Measurements from ENCODE around the gene TRPM5. TPM values are rescaled to one million over a fixed set of nuclear protein-coding genes. Genes with fewer than 3 reads are reported as not detected.

Gene TRPM5
- total RNA-seq, 4 donors from 2014 or later = 0.29 TPM; not detected in 3

GRCh38 chr11:2444821-2445745, 769 bp upstream of the TRPM5 start, which contains the start of gene KCNQ1:
TSS of gene KCNQ1 (plus strand) at chr11:2445008. CDS start at chr11:2445099, 91 bp downstream.
- no peaks in the 10 kb centered on the region for H3K9me3 ChIP-seq
- H3K27me3 ChIP-seq = peaks cover 83% of the 10 kb centered on the region
- peak in 1 of 2 donors; percentile 58 for DNase-seq (ENCODE audit: low spot score in 2 of 2)
- H3K27ac ChIP-seq = no peak within 1 kb of the TSS
- 3% methylated on average over 16 of the region's 116 CpGs for WGBS
- H3K4me1 ChIP-seq = peaks cover 24% of the 10 kb centered on the region
- TF ChIP-seq POLR2A (IDR thresholded peaks at IDR 0.05) = no peak
- peak within 1 kb of the TSS; percentile 41 for H3K4me3 ChIP-seq
- H3K36me3 ChIP-seq = no peaks in the 10 kb centered on the region

- Histone ChIP-seq H3K4me1 (peaks cover 24% of the 10 kb centered on the region), H3K36me3 (no peaks in the 10 kb centered on the region), H3K27ac (no peak overlapping the region), H3K9me3 (no peaks in the 10 kb centered on the region), H3K27me3 (peaks cover 67% of the 10 kb centered on the region), H3K4me3 (no peak overlapping the region)
- peak in 1 of 2 donors; percentile 51 for DNase-seq (ENCODE audit: low spot score in 2 of 2)
- TF ChIP-seq EP300 (IDR thresholded peaks at IDR 0.05) (no peak), POLR2AphosphoS5 (IDR thresholded peaks at IDR 0.05) (no peak), CTCF (IDR thresholded peaks at IDR 0.05) (no peak), POLR2A (IDR thresholded peaks at IDR 0.05) (no peak)
- WGBS = 47% methylated on average over 11 of the region's 11 CpGs
These were observed 908 bp downstream of the TRPM5 start for GRCh38 chr11:2443406-2443805.

- peaks cover 62% of the 10 kb centered on the region for H3K27me3 ChIP-seq
- H3K36me3 ChIP-seq = no peaks in the 10 kb centered on the region
- peaks cover 24% of the 10 kb centered on the region for H3K4me1 ChIP-seq
- H3K27ac ChIP-seq = no peak overlapping the region
- WGBS = 82% methylated on average over 2 of the region's 2 CpGs
- H3K9me3 ChIP-seq = no peaks in the 10 kb centered on the region
- TF ChIP-seq POLR2AphosphoS5 (IDR thresholded peaks at IDR 0.05) (no peak), POLR2A (IDR thresholded peaks at IDR 0.05) (no peak), CTCF (IDR thresholded peaks at IDR 0.05) (no peak)
- H3K4me3 ChIP-seq = no peak overlapping the region
- no peak for DNase-seq (ENCODE audit: low spot score in 2 of 2)
These were observed 1.7 kb downstream of the TRPM5 start for GRCh38 chr11:2442589-2442988.

- peaks cover 54% of the 10 kb centered on the region for H3K27me3 ChIP-seq
These were observed 3.1 kb downstream of the TRPM5 start for GRCh38 chr11:2441171-2441570.

GRCh38 chr11:2440646-2441045, 3.7 kb downstream of the TRPM5 start:
- peak in 1 of 2 donors; percentile 46 for DNase-seq (ENCODE audit: low spot score in 2 of 2)
- H3K4me1 ChIP-seq = peaks cover 15% of the 10 kb centered on the region
- H3K9me3 ChIP-seq = no peaks in the 10 kb centered on the region
- no peaks in the 10 kb centered on the region for H3K36me3 ChIP-seq
- H3K27ac ChIP-seq = no peak overlapping the region
- peaks cover 49% of the 10 kb centered on the region for H3K27me3 ChIP-seq
- H3K4me3 ChIP-seq = no peak overlapping the region
- 72% methylated on average over 8 of the region's 8 CpGs for WGBS
- no peak for TF ChIP-seq POLR2A (IDR thresholded peaks at IDR 0.05)
- no peak for TF ChIP-seq CTCF (IDR thresholded peaks at IDR 0.05)
- TF ChIP-seq EP300 (IDR thresholded peaks at IDR 0.05) = no peak
- no peak for TF ChIP-seq POLR2AphosphoS5 (IDR thresholded peaks at IDR 0.05)

More at GRCh38 chr11:2441171-2441570, 3.1 kb downstream of the TRPM5 start:
- Histone ChIP-seq H3K27ac (no peak overlapping the region), H3K4me1 (peaks cover 19% of the 10 kb centered on the region), H3K36me3 (no peaks in the 10 kb centered on the region), H3K4me3 (no peak overlapping the region), H3K9me3 (no peaks in the 10 kb centered on the region)
- 53% methylated on average over 2 of the region's 4 CpGs for WGBS
- peak in 1 of 2 donors; percentile 49 for DNase-seq (ENCODE audit: low spot score in 2 of 2)
- no peak for TF ChIP-seq POLR2AphosphoS5 (IDR thresholded peaks at IDR 0.05)
- TF ChIP-seq EP300 (IDR thresholded peaks at IDR 0.05) = no peak
- TF ChIP-seq POLR2A (IDR thresholded peaks at IDR 0.05) = no peak
- TF ChIP-seq CTCF (IDR thresholded peaks at IDR 0.05) = no peak
